HG03378 (cell line): ENCODE measurements around the gene FUS.
"Not testable (repeated sequence)": the region's sequence is repeated elsewhere in the genome, so short reads cannot be mapped to it uniquely, and the experiment has no call there.

ENCODE experiments used
- ATAC-seq: cut with Tn5 transposase; IDR thresholded peaks from one replicate; pipeline ENCODE4 v1.9.1; 2021; ENCODE audit warnings: mild to moderate bottlenecking, moderate library complexity; ENCODE audit not compliant: unreplicated experiment

FUS gene

DNA sequence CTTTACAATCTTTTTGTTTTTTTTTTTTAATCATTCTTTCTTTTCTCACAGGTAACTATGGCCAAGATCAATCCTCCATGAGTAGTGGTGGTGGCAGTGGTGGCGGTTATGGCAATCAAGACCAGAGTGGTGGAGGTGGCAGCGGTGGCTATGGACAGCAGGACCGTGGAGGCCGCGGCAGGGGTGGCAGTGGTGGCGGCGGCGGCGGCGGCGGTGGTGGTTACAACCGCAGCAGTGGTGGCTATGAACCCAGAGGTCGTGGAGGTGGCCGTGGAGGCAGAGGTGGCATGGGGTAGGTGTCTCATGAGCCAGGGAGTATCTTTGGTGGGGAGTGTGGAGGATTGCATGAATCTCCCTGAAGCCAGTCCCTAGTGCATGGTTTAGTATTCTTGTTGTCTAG is 4.9 kb downstream of the FUS start:
- ATAC-seq: no peak

DNA sequence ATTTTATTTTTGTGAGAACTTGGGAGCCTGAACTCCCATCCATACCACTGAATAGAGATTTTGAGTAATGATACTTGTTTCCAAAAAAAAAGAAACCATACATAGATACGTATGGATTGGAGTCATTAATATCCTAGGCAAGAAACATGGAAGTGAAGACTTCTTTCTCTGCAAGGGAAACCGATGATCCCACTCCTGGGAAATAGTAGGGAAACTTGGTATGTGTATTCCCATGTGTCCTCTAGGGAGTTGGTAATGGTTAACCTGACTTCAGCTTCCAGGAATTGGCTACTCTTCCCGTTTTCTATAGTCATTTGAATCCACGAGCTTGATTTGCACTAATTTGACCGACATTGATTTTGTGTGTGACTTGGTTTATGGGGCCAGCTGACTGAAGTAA is 5.4 kb downstream of the FUS start:
- no peak for ATAC-seq

DNA sequence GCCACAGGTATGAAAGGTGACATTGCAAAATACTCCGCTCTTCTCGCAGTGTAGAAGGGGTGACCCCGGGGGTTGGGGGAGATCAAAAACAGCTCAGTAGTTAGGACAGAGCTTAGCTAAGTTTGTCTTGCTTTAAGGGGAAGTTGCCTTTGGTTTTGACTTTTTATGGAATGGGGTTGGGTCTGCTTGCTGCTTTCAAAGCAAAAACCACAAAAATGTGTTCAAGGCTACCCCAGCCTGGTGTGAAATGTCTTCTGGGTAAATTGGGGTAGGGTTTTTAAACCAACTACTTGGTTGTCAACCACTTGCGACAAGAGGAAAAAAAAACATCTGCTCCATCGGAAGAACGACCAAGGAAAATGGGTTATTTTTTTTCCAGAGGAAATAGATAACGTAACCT is 6.2 kb downstream of the FUS start:
- no peak for ATAC-seq

DNA sequence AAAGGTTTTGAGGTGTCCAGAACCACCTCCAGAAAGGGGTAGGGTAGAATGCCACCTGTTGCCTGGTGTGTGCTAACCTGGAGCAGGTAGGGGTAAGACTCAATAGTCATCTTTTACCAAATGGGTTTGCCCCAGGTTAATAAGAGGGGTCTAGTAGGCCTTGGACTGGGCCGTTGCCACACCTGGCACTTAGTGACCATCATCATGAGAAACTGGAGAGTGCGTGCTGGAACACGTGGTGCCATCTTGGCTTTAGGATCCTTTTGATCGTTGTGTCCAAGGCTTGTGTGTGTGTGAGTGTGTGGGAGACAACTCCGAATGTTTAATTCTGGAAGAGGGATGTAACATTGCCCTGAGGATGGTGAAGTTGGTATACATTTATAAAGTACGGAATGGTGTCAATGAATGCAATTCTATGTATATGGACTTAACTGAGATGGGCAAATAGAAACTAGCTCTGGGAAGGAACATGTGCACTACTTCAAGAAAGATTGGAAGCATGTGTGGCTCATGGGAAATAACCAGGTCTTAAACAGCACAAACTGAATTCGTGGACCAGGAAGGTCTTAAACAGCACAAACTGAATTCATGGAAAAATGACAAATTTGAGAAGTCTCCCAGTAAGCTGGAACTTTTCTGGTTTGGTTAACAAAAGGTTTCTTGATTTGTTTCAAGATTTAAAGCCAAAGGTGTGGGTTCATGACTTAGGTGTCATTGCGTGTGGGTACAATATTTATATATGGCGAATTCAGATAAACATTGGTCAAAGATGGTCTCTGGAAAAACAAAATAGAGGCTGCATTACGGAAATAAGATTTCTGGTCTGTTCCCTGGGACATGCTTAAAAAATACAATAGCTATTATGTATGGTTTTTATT is 7.2 kb downstream of the FUS start:
- no peak for ATAC-seq

DNA sequence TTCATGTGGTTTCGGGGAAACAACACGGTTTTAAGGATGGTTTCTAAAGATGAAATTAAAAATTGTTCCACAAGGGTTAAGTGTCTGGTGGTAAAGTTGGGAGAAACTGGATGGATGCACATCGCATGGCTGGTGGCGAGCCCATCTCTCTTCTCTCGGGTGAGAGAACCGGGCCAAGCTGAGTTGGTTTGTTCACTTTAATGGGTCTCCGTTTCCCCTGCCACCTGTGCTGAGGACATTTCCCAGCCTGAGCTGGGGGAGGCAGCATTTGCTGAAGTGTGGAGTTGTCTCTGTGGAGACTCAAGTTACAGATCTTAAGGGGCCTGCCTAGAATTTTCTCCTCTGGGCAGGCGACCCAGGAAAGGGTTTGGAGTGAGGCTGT is 7.9 kb downstream of the FUS start:
- no peak for ATAC-seq

DNA sequence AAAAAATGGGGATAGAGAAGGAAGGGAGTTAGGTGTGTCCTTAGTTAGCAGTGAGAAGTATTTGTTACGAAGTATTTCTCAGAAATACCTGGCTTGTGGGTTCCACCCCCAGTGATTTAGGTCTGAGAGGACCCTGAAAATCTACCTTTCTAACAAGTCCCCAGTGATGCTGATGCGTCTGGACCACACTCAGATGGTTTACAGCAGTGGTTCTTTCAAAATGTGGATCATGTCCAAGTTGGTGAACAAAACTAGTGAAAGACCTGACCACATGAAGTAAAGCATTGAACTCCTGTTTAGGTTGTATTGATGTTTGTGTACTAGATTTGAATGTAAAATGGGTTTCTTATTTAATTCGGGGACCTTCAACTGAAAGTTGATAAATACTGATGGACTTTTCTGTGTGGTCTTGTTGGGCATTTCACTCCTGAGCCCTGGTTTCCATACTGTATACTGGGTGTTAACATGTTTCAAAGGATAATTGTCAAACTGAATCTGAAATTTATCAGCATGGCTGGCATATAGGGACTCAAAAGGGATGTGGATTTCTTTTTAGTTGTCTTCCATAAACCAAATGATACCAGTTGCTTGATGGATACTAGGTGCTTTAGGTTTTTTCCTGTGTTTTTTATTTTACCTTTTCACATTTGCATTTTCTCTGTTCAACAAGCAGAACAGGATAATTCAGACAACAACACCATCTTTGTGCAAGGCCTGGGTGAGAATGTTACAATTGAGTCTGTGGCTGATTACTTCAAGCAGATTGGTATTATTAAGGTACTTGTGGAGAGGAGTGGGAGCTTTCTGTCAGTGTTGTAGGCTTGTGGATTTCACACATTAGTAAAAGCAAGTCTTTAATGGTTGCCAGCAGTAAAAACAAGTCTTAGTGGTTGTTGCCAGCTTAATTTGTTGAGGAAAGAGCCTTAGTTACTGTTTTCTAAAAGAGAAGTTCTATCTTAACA is 8.8 kb downstream of the FUS start:
- no peak for ATAC-seq

DNA sequence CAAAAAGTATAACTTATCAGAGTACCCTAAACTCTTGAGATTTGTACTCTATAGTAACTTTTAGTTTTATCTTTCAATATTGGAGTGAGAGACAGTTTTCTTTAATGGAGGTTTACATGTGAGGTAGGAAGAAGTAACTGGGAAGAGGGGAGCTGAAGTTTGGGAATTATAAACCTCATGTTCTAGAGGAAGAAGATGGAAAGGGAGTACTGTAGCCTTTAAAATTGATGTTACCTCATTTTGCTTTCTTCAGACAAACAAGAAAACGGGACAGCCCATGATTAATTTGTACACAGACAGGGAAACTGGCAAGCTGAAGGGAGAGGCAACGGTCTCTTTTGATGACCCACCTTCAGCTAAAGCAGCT is 9.5 kb downstream of the FUS start:
- no peak for ATAC-seq

DNA sequence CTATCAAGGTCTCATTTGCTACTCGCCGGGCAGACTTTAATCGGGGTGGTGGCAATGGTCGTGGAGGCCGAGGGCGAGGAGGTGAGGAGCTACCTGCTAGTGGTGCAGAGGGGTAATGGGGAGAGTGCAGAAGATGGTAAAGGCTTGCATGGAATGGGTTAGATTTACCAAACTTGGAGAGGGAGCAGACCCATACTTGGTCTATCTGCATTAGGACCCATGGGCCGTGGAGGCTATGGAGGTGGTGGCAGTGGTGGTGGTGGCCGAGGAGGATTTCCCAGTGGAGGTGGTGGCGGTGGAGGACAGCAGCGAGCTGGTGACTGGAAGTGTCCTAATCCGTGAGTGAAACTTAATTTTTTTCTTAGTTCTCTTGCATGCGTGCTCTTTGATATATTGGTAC is 10.1 kb downstream of the FUS start:
- no peak for ATAC-seq

DNA sequence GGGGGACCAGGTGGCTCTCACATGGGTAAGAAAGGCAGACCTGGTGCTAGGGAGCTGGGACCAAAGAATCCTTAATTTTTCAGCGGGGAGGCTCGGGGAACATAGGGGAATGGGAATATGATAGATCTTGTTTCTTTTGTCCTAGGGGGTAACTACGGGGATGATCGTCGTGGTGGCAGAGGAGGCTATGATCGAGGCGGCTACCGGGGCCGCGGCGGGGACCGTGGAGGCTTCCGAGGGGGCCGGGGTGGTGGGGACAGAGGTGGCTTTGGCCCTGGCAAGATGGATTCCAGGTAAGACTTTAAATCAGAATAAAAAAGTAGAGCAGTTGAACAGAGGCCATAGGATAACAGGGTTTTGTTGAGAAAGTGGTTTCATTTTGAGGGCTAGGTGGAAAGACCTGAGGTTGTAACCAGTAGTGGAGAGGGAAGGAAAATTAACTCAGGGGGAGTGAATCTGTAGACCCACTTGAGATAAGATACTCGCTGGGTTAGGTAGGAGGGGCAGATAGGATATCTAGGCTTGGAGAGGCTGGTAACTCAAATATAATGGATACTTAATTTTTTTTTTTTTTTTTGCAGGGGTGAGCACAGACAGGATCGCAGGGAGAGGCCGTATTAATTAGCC is 11.0 kb downstream of the FUS start:
- no peak for ATAC-seq

DNA sequence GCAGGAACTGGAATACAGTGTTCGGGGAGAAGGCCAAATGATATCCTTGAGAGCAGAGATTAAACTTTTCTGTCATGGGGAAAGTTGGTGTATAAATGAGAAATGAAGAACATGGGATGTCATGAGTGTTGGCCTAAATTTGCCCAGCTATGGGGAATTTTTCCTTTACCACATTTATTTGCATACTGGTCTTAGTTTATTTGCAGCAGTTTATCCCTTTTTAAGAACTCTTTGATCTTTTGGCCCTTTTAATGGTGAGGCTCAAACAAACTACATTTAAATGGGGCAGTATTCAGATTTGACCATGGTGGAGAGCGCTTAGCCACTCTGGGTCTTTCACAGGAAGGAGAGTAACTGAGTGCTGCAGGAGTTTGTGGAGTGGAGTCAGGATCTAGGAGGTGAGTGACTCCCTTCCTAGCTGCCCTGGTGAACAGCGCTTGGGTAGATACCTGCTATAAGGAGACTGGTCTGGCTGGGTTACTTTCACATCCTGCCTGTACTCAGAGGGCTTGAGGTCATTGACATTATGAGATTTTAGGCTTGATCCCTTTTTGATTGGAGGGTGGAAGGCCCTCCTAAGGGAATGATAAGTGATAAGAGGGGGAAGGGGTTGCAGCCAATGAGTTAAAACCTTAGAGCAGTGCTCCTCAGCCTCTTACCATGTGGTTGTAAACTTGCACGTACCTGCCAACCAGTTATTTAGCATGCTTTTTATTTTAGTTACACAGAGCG is 11.9 kb downstream of the FUS start:
- no peak for ATAC-seq

DNA sequence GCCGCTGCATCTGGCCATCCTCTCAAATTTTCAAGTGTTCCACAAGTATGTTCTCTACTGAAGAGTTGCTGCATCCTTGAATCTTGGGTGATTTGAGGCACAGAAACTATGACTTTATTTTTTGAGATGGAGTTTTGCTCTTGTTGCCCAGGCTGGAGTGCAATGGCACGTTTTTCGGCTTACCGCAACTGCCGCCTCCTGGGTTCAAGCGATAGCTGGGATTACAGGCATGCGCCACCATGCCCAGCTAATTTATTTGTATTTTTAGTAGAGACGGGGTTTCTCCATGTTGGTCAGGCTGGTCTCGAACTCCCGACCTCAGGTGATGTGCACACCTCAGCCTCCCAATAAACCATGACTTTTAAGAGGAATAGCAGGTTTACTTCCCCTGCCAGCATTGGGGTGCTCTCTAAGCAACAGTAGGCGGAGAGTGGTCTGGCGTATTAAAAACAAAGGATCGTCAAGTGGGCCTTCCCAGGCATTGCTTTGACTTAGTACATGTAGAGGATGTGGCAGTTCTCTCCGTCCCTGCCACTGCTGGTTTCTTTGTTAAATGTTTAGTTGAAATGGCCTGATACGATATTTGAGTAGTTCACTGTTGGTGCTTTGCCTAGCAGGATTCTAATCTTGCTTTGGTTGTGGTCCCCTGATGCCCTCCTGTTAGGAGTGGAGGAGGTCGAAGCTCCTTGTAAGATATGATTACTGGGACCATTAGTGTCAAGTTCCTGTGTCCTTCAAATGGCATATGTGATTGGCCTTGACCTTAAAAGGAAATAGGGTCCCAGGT is 13.1 kb downstream of the FUS start:
- no peak for ATAC-seq

DNA sequence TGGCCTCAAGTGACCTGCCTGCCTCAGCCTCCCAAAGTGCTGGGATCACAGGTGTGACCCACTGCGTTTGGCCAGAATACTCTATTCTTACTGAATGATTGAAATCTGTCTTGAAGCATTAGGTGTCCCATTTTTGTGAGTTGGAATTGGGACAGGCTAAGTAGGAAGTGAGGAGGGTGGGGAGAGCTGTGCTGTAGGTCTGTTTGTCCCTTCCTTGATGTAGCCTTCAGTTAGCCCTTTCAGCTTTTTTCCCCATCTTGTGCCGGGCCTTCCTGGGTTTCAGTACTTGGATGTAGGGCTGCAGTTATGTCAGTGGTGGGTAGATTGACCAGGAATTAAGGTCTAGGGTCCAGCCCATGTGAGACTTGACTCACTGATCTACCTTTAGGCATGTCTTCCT is 13.9 kb downstream of the FUS start:
- ATAC-seq: no peak

DNA sequence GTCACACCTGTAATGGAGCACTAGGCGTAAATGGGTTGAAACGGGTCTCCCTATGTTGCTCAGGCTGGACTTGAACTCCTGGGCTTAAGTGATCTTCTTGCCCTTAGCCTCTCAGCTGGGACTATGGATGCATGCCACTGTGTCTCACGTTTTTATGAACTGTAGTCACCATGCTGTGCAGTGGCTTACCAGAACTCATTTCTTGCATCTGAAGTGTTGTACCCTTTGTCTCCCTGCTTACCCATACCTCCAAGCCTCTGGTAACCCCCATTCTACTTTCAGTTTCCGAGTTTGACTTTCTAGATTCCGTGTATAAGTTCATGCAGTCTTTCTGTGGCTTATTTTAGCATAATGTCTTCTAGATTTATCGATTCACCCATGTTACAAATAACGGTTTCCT is 15.0 kb downstream of the FUS start:
- no peak for ATAC-seq

DNA sequence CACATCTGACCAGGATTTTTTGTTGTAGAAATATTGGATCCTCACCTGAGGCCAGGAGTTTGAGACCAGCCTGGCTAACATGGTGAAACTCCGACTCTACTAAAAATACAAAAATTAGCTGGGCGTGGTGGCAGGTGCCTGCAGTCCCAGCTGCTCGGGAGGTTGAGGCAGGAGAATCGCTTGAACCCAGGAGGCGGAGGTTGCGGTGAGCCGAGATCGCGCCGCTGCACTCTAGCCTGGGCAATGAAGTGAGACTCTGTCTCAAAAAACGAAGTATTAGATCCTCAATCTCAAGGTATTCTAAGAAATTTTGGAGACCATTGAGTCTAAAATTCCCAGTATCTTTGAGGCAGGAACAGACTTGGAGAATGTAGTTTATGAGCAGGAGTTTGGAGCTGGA is 15.9 kb downstream of the FUS start:
- not testable (repeated sequence) for ATAC-seq

DNA sequence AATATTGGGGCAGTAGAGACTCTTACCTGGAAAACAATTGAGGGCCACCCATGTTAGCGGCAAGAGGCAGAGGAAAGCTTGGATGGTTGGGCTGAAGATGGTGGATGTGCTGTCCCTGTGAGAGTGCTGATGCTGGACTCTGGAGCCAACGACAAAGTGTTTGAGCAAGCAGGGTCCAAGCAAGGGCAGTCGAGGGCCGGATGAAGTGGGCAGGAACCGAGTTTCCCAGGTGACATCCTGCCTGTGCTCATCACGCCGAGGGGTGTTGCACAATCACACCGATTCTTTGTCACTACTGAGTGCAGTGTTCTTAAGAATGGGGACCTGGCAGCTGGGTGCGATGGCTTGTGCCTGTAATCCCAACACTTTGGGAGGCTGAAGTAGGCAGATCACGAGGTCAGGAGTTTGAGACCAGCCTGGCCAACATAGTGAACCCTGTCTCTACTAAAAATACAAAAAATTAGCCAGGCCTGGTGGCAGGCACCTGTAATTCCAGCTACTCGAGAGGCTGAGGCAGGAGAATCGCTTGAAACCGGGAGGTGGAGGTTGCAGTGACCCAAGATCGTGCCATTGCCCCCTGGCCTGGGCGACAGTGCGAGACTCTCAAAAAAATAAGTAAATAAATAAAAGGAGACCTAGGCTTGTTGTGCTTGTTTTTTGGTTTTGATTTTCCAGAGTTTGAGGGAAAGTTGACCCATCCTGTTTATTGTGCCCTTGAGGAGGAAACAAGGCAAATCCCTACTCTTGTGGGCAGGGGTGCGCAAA is 16.6 kb downstream of the FUS start:
- no peak for ATAC-seq

DNA sequence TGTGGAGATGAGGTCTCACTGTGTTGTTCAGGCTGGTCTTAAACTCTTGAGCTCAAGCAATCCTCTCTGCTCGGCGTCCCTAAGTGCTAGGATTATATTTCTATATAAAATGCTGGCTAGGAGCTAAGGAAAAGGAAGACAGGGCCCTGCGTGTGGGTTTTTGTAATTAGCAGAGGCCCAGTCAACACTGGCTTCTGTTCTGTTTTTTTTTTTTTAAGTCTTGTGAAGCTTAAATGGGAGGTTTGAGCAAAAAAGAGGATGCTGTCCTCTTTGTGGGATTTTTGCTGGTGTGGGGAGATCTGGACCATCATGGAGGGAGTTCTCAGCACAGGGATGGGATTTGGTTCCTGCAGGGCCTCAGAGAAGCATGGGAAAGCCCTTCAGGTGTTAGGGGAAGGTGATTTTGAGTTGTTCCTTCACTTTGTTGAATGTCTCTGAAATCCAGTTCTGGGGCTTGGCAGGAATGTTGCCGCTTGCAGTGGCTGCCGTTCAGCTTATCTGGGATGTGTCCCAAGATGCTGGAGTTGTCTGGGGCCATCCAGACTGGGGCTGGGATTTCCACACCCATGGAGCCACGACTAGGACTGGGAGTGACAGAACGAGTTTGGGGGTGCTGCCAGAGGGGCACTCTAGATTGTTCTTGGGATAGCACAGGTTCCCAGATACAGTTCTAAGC is 18.4 kb downstream of the FUS start:
- ATAC-seq: no peak

DNA sequence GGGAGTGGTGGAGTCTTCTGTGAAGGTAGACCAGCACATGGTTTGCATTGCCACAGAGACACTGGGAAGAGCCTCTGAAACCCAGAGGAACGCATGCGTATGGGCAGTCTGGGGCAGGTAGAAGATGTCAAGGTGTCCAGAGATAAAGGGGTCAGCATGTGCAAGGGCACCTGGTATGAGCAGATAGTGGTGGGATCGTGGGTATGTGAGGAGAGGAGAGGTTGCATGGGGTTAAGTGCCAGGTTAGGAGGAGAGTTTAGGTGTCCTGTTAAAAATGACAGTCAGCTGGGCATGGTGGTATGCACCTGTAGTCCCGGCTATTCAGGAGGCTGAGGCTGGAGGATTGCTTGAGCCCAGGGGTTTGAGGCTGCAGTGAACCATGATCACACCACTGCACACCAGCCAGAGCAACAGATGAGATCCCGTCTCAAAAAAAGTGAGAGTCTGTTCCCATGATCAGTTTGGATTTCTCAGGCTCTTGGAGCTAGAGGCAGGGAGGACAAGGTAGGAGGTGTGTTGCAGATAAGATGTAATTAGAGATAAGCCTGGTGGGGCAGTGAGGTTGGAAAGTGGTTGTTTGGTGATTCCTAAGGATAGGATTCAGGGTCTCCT is 19.6 kb downstream of the FUS start:
- ATAC-seq: no peak

DNA sequence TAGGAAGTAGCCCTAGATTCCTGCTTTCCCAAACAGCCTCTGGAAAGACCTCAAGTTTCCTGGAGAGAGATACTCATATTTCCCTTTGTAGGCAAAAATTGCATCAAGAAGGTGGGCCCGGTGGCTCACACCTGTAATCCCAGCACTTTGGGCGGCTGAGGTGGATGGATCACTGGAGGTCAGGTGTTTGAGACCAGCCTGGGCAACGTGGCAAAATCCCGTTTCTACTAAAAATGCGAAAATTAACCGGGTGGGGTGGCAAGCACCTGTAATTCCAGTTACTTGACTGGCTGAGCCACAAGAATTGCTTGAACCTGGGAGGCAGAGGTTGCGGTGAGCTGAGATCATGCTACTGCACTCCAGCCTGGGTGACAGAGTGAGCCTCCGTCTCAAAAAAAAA is 20.2 kb downstream of the FUS start:
- not testable (repeated sequence) for ATAC-seq
